Neural crest cell (in vitro differentiated cells): ENCODE measurements around the gene RNF225. TPM values are rescaled to one million over a fixed set of nuclear protein-coding genes. Genes with fewer than 3 reads are reported as not detected.
"Not testable (repeated sequence)": the region's sequence is repeated elsewhere in the genome, so short reads cannot be mapped to it uniquely, and the experiment has no call there.

ENCODE experiments used
- DNase-seq: peaks from one replicate; pipeline ENCODE4 v3.0.0; 2021; ENCODE audit warnings: low read depth, mixed read lengths, low spot score
- H3K27ac Mint-ChIP-seq: one replicate; pipeline ENCODE4 v1.8.0; 2021; ENCODE audit warnings: mild to moderate bottlenecking, mixed read lengths; ENCODE audit not compliant: unreplicated experiment
- H3K27me3 Mint-ChIP-seq: 2 replicates; pipeline ENCODE4 v1.8.0; 2021; ENCODE audit warnings: low read depth, mild to moderate bottlenecking, mixed read lengths
- H3K36me3 Mint-ChIP-seq: 2 replicates; pipeline ENCODE4 v1.8.0; 2021; ENCODE audit warnings: low read depth, mild to moderate bottlenecking, mixed read lengths
- H3K4me1 Mint-ChIP-seq: 2 replicates; pipeline ENCODE4 v1.8.0; 2021; ENCODE audit warnings: mixed read lengths
- H3K4me3 Mint-ChIP-seq: one replicate; pipeline ENCODE4 v1.8.0; 2021; ENCODE audit warnings: mild to moderate bottlenecking, mixed read lengths
- H3K9me3 Mint-ChIP-seq: 2 replicates; pipeline ENCODE4 v1.8.0; 2021; ENCODE audit warnings: mixed read lengths
- total RNA-seq: library from RNA; stranded (reverse); gene quantifications from 2 replicates; pipeline ENCODE4 v1.2.1, GENCODE V29; 2021
- TF ChIP-seq, protein P1 (sequence below): fragments of 200-600 bp; sonication (generic); conservative IDR thresholded peaks from 2 replicates; pipeline ENCODE4 v1.5.0; 2021; ENCODE audit warnings: antibody characterized with exemption, mild to moderate bottlenecking

The RNF225 gene
- total RNA-seq, 1 donor from 2014 or later: 1.5 TPM

DNA sequence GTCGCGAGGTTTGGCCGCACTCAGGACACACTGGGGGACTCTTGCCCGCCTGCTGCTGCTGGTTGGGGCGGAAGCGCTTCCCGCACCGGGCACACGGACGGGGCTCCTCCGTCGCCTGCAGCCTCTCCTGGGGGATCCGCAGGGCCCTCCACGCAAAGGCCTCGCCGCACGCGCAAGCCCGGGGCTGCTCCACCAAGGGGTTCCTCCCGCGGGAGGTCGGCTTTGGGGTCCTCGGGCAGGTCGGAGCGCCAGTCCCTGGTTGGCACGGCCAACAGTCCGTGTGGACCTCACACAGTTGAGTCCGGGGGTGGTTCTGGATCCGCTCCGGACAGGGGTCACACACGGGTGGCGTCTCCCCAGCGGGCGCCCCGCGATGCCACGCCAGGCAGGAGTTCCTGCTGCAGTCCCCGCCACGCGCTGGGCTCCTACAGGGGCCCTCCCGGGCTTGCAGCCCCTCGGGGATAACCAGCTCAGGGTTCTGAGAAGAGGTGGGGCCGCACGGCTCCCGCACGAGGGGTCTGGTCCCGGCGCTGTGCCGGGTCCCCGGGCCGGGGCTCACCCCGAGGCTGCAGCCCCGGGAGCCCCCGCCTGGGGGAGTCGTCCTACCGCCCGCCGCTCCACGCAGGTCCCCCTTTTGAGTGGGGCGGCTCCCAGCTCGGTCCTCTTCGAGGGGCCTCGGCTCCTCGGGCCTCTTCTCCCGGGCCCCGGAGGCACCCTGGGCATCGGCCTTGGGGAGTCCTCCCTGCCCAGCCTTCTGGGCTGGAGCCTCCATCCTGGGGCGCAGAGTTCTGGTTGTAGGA is 26.7 kb upstream of the RNF225 start:
- Mint-ChIP-seq H3K9me3 (no peaks in the 10 kb centered on the region), H3K4me3 (no peak overlapping the region), H3K4me1 (no peaks in the 10 kb centered on the region), H3K36me3 (no peaks in the 10 kb centered on the region), H3K27me3 (no peaks in the 10 kb centered on the region), H3K27ac (no peak overlapping the region)
- no peak for DNase-seq
- TF ChIP-seq, protein P1, sequence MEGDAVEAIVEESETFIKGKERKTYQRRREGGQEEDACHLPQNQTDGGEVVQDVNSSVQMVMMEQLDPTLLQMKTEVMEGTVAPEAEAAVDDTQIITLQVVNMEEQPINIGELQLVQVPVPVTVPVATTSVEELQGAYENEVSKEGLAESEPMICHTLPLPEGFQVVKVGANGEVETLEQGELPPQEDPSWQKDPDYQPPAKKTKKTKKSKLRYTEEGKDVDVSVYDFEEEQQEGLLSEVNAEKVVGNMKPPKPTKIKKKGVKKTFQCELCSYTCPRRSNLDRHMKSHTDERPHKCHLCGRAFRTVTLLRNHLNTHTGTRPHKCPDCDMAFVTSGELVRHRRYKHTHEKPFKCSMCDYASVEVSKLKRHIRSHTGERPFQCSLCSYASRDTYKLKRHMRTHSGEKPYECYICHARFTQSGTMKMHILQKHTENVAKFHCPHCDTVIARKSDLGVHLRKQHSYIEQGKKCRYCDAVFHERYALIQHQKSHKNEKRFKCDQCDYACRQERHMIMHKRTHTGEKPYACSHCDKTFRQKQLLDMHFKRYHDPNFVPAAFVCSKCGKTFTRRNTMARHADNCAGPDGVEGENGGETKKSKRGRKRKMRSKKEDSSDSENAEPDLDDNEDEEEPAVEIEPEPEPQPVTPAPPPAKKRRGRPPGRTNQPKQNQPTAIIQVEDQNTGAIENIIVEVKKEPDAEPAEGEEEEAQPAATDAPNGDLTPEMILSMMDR: no peak

GRCh38 chr19:58372311-58373133 is 22.9 kb upstream of the RNF225 start:
- no peak for DNase-seq
- H3K4me3 Mint-ChIP-seq: no peak overlapping the region
- no peaks in the 10 kb centered on the region for H3K9me3 Mint-ChIP-seq
- H3K36me3 Mint-ChIP-seq: no peaks in the 10 kb centered on the region
- H3K4me1 Mint-ChIP-seq: no peaks in the 10 kb centered on the region
- TF ChIP-seq, protein P1: peak; percentile 41
- no peak overlapping the region for H3K27ac Mint-ChIP-seq
- H3K27me3 Mint-ChIP-seq: no peaks in the 10 kb centered on the region

DNA sequence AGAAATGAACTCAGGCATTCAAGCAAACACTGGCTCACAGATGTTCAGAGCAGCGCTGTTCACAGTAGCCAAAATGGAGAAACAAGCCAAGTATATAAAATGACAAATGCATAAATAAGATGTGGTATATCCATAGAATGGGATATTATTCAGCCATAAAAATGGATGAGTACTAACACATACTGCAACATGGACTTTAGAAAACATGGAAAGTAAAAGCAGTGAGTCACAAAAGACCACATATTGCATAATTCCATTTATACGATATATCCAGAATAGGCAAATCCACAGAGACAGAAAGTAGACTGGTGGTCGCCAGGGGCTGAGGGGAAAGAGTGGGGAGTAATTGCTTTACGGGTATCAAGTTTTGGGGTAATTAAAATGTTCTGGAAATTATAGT is 21.3 kb upstream of the RNF225 start:
- TF ChIP-seq, protein P1: no peak
- no peak overlapping the region for H3K27ac Mint-ChIP-seq
- H3K9me3 Mint-ChIP-seq: no peaks in the 10 kb centered on the region
- no peaks in the 10 kb centered on the region for H3K27me3 Mint-ChIP-seq
- H3K4me1 Mint-ChIP-seq: no peaks in the 10 kb centered on the region
- no peak for DNase-seq
- H3K4me3 Mint-ChIP-seq: peak overlapping the region; percentile 1
- no peaks in the 10 kb centered on the region for H3K36me3 Mint-ChIP-seq

- H3K4me3 Mint-ChIP-seq: peak overlapping the region; percentile 31
- H3K27ac Mint-ChIP-seq, H3K27me3 Mint-ChIP-seq, H3K36me3 Mint-ChIP-seq, DNase-seq, H3K9me3 Mint-ChIP-seq: not testable (repeated sequence)
- H3K4me1 Mint-ChIP-seq: peaks cover 15% of the 10 kb centered on the region
Observed at GRCh38 chr19:58376724-58377123, 18.7 kb upstream of the RNF225 start.

DNA sequence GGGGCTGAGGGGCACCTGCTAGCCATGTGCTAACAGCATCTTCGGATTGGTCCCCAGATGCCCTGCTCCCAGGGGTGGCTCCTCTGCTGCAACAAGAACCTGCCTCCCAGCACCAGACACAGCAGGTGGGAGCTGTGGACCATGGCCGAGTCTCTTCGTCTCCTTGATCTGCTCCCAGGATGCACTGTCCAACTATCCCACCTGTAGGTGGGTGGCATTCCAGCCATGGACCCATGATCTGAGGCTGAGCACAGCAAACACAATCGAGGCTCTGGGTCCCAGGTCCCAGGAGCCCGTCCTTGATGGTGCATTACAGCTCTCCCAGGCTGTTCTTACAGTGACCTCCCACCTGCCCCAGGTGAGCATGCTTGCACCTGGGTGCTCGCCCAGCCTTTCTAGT is 16.2 kb upstream of the RNF225 start:
- H3K4me1 Mint-ChIP-seq: peaks cover 15% of the 10 kb centered on the region
- H3K9me3 Mint-ChIP-seq: no peaks in the 10 kb centered on the region
- peak overlapping the region; percentile 89 for H3K4me3 Mint-ChIP-seq
- no peaks in the 10 kb centered on the region for H3K36me3 Mint-ChIP-seq
- DNase-seq: no peak
- no peaks in the 10 kb centered on the region for H3K27me3 Mint-ChIP-seq
- no peak overlapping the region for H3K27ac Mint-ChIP-seq
- TF ChIP-seq, protein P1: no peak
